ENCODE measurements around the gene SLC22A12.

GRCh38 chr11:64556044-64556720 is 34.8 kb upstream of the SLC22A12 start:
- TF ChIP-seq YY1 (IDR thresholded peaks at IDR 0.05; ENCODE audit: low read depth) (no peak), RAD21 (IDR thresholded peaks at IDR 0.05; ENCODE audit: low read depth) (no peak), REST (IDR thresholded peaks at IDR 0.05; ENCODE audit: low read depth) (no peak), EP300 (IDR thresholded peaks at IDR 0.05; ENCODE audit: borderline replicate concordance) (no peak), CEBPB (IDR thresholded peaks at IDR 0.05) (no peak), MAX (IDR thresholded peaks at IDR 0.05) (no peak), CREB1 (IDR thresholded peaks at IDR 0.05; ENCODE audit: low read depth) (no peak)
